B cell (primary cell): ENCODE data around the gene DEXI. TPM values are rescaled to one million over a fixed set of nuclear protein-coding genes. Genes with fewer than 3 reads are reported as not detected.

Experiments
- ATAC-seq: fragments of 200-7000 bp; cut with Tn5 transposase; one replicate; pipeline ENCODE4 v1.10.0; 2021; ENCODE audit warnings: low read depth, mild to moderate bottlenecking, moderate number of reproducible peaks, moderate library complexity
- CTCF ChIA-PET: fragments of 350-600 bp; sonication (Branson Sonifier 250); formaldehyde crosslinking; loops from one replicate; lab custom pipeline; 2021; ENCODE audit warnings: antibody characterized with exemption, inconsistent platforms; lab: Charles Lee
- POLR2A ChIA-PET: fragments of 350-600 bp; sonication (Branson Sonifier 250); formaldehyde crosslinking; loops from one replicate; lab custom pipeline; 2021; ENCODE audit warnings: antibody characterized with exemption; lab: Charles Lee
- DNase-seq: peaks from one replicate; pipeline ENCODE4 v3.0.0; 2013
- H2AFZ ChIP-seq: 2 replicates; pipeline ENCODE4 v1.6.1; 2012; ENCODE audit warnings: mild to moderate bottlenecking, low read depth, low read length; ENCODE audit not compliant: insufficient read depth, poor library complexity, severe bottlenecking
- H3K27ac ChIP-seq, 2 donors: 1 replicate in 1 of 2; 2 replicates in 1 of 2; pipeline ENCODE4 v1.5.1; 2012 to 2013; ENCODE audit warnings: low read length in 2 of 2, mild to moderate bottlenecking in 2 of 2, moderate library complexity in 1 of 2
- H3K27me3 ChIP-seq, 4 experiments: fragments of 200-600 bp in 1 of 4; sonication (generic) in 1 of 4; replicated peaks in 1 of 4; 1 replicate in 2 of 4; 2 replicates in 2 of 4; pipeline versions ENCODE4 v1.6.1 to v1.7.0; 2013 to 2016; ENCODE audit warnings: low read length in 3 of 4, mild to moderate bottlenecking in 2 of 4, mixed read lengths in 1 of 4, moderate library complexity in 1 of 4; ENCODE audit not compliant: insufficient read depth in 4 of 4, control insufficient read depth in 3 of 4; ENCODE audit errors: control extremely low read depth in 1 of 4
- H3K36me3 ChIP-seq, 2 experiments: replicated peaks in 1 of 2; 1 replicate in 1 of 2; 2 replicates in 1 of 2; pipeline versions ENCODE4 v1.6.1 to v1.7.1; 2013; ENCODE audit warnings: low read length in 1 of 2; ENCODE audit not compliant: insufficient read depth in 2 of 2, control insufficient read depth in 1 of 2; ENCODE audit errors: control extremely low read depth in 1 of 2, extremely low read depth in 1 of 2
- H3K4me1 ChIP-seq, 2 donors: fragments of 200-600 bp in 1 of 2; sonication (generic) in 1 of 2; 1 replicate in 1 of 2; 2 replicates in 1 of 2; pipeline versions ENCODE4 v1.5.1 to v1.6.1; 2013 to 2017; ENCODE audit warnings: low read length in 2 of 2; ENCODE audit not compliant: control insufficient read depth in 2 of 2, insufficient read depth in 2 of 2
- H3K4me2 ChIP-seq: replicated peaks from 2 replicates; pipeline ENCODE3; 2012; ENCODE audit warnings: mild to moderate bottlenecking, low read depth, low read length; ENCODE audit not compliant: poor library complexity, severe bottlenecking
- H3K4me3 ChIP-seq, 5 experiments: fragments of 200-600 bp in 1 of 5; sonication (generic) in 1 of 5; 1 replicate in 3 of 5; 2 replicates in 2 of 5; pipeline versions ENCODE4 v1.5.1 to v1.7.0; 2011 to 2016; ENCODE audit warnings: low read length in 4 of 5, mild to moderate bottlenecking in 4 of 5, low read depth in 2 of 5, control low read depth in 1 of 5, moderate library complexity in 1 of 5; ENCODE audit not compliant: insufficient read depth in 1 of 5; ENCODE audit errors: control extremely low read depth in 1 of 5, extremely low read depth in 1 of 5
- H3K79me2 ChIP-seq: fragments of 200-600 bp; sonication (generic); one replicate; pipeline ENCODE4 v1.6.0; 2016; ENCODE audit warnings: low read length; ENCODE audit not compliant: control insufficient read depth, insufficient read depth
- H3K9ac ChIP-seq: fragments of 200-600 bp; sonication (generic); 2 replicates; pipeline ENCODE4 v1.6.1; 2017; ENCODE audit warnings: mild to moderate bottlenecking, low read length, moderate library complexity
- H3K9me3 ChIP-seq, 3 donors: one replicate each; pipeline versions ENCODE4 v1.6.1 to v1.7.1; 2013; ENCODE audit warnings: low read length in 2 of 3; ENCODE audit not compliant: control insufficient read depth in 2 of 3, insufficient read depth in 1 of 3; ENCODE audit errors: control extremely low read depth in 1 of 3
- H4K20me1 ChIP-seq: 2 replicates; pipeline ENCODE4 v1.6.0; 2012; ENCODE audit warnings: mild to moderate bottlenecking, low read length; ENCODE audit not compliant: insufficient read depth, control insufficient read depth, poor library complexity, severe bottlenecking
- H3K27ac Mint-ChIP-seq: one replicate; pipeline ENCODE4 v1.8.0; 2021; ENCODE audit warnings: mixed read lengths
- H3K27me3 Mint-ChIP-seq: one replicate; pipeline ENCODE4 v1.8.0; 2021; ENCODE audit warnings: mixed read lengths
- H3K4me1 Mint-ChIP-seq: one replicate; pipeline ENCODE4 v1.8.0; 2021; ENCODE audit warnings: mixed read lengths
- H3K4me3 Mint-ChIP-seq: one replicate; pipeline ENCODE4 v1.8.0; 2021; ENCODE audit warnings: mixed read lengths
- H3K9me3 Mint-ChIP-seq: one replicate; pipeline ENCODE4 v1.8.0; 2022; ENCODE audit warnings: mixed read lengths; ENCODE audit not compliant: insufficient read depth
- CTCF ChIP-seq: fragments of 200-600 bp; IDR thresholded peaks from one replicate; pipeline ENCODE4 v1.8.0; 2022; ENCODE audit warnings: antibody characterized with exemption, mild to moderate bottlenecking
- EZH2 ChIP-seq: IDR thresholded peaks from 2 replicates; pipeline ENCODE4 v1.6.1; 2012; ENCODE audit warnings: borderline replicate concordance, low read depth, mild to moderate bottlenecking, moderate library complexity, low read length; ENCODE audit not compliant: insufficient read depth, poor library complexity, severe bottlenecking
- WGBS: methylation state at CpG from one replicate; pipeline ENCODE4 v1.1.5; 2013; ENCODE audit warnings: missing lambda C conversion rate; ENCODE audit not compliant: insufficient coverage; 5-methylcytosine and 5-hydroxymethylcytosine counted together
- intact Hi-C: fragments of 100-400 bp; cut with micrococcal nuclease; formaldehyde crosslinking; loops from one replicate; pipeline ENCODE4 v1.10.0; 2022
- polyA plus RNA-seq: library from polyadenylated mRNA; depleted of rRNA; stranded (reverse); fragments of >200 nt; gene quantifications from 2 replicates; pipeline ENCODE4 v1.2.3, GENCODE V29; 2012
- total RNA-seq, 2 donors: library from RNA; stranded (reverse); fragments of 120-200 nt in 1 of 2; gene quantifications; 1 replicate in 1 of 2; 2 replicates in 1 of 2; pipeline versions ENCODE4 v1.2.3 to v1.2.4, GENCODE V29; 2013 to 2022

Gene DEXI
- total and polyA plus RNA-seq, 2 donors (not counting 1 experiment from before 2014, with no cell fraction given) = 9.1 to 17.7 TPM

- Mint-ChIP-seq H3K4me3 (no peak overlapping the region), H3K27me3 (no peaks in the 10 kb centered on the region), H3K9me3 (no peaks in the 10 kb centered on the region), H3K4me1 (peaks cover 54% of the 10 kb centered on the region), H3K27ac (no peak overlapping the region)
- H3K27ac ChIP-seq = no peak overlapping the region
- H3K36me3 ChIP-seq = peaks cover 0 to 59% of the 10 kb centered on the region in 2 experiments
- no peak overlapping the region for H3K4me3 ChIP-seq
- H2AFZ ChIP-seq = no peak overlapping the region
- H3K27me3 ChIP-seq = no peaks in the 10 kb centered on the region
- peaks cover 23% of the 10 kb centered on the region for H4K20me1 ChIP-seq
- peaks cover 75% of the 10 kb centered on the region for H3K79me2 ChIP-seq
- ChIA-PET CTCF (interaction anchor here (0.9 to 11.4 kb wide), 5 partner anchors 10 to 675 kb away, joined by 5 to 142 read pairs (median 64); partner anchors contain the start of gene SOCS1), POLR2A (interaction anchor here (0.7 kb wide), 1 partner anchor 435 kb away, joined by 3 read pairs; no protein-coding TSS in a partner anchor)
- intact Hi-C loops = loop anchor here (5.0 to 10.0 kb wide), 5 partner anchors 574 to 851 kb away; partner anchors contain the start of gene LITAF
- no peak overlapping the region for H3K9ac ChIP-seq
- TF ChIP-seq CTCF = no peak
- no peak for TF ChIP-seq EZH2
- no peak overlapping the region for H3K4me2 ChIP-seq
- ATAC-seq (no peak), DNase-seq (no peak)
- peaks cover 29 to 39% of the 10 kb centered on the region in 2 donors for H3K4me1 ChIP-seq
- no peaks in the 10 kb centered on the region for H3K9me3 ChIP-seq
- WGBS = 89% methylated on average over 4 of the region's 7 CpGs
Observed at GRCh38 chr16:10961231-10961630, 19.0 kb upstream of the DEXI start.

GRCh38 chr16:10959161-10959560, 16.9 kb upstream of the DEXI start:
- no peak for DNase-seq
- no peaks in the 10 kb centered on the region for H3K27me3 ChIP-seq
- H3K9me3 Mint-ChIP-seq = no peaks in the 10 kb centered on the region
- H3K4me1 ChIP-seq = peaks cover 18 to 28% of the 10 kb centered on the region in 2 donors
- H2AFZ ChIP-seq = no peak overlapping the region
- H3K27ac Mint-ChIP-seq = peak overlapping the region; percentile 56
- peaks cover 0 to 50% of the 10 kb centered on the region in 2 experiments for H3K36me3 ChIP-seq
- no peak overlapping the region for H3K9ac ChIP-seq
- no peak overlapping the region for H3K4me3 Mint-ChIP-seq
- CTCF ChIA-PET = interaction anchor here (1.0 to 11.4 kb wide), 12 partner anchors 7 to 756 kb away, joined by 3 to 142 read pairs (median 7); partner anchors contain the start of gene SOCS1
- H3K27ac ChIP-seq = no peak overlapping the region
- no peak overlapping the region for H3K4me2 ChIP-seq
- intact Hi-C loops = no loop called here
- no peak overlapping the region for H3K4me3 ChIP-seq
- no peak for TF ChIP-seq CTCF
- no peak for TF ChIP-seq EZH2
- peaks cover 76% of the 10 kb centered on the region for H3K79me2 ChIP-seq
- H3K4me1 Mint-ChIP-seq = peaks cover 51% of the 10 kb centered on the region
- H4K20me1 ChIP-seq = peaks cover 33% of the 10 kb centered on the region
- POLR2A ChIA-PET = interaction anchor here (0.9 kb wide), 1 partner anchor 749 kb away, joined by 3 read pairs; no protein-coding TSS in a partner anchor
- H3K27me3 Mint-ChIP-seq = no peaks in the 10 kb centered on the region
- WGBS = no CpG with 5 or more reads among the region's 5 CpGs
- ATAC-seq = no peak
- H3K9me3 ChIP-seq = no peaks in the 10 kb centered on the region
